HG03354 (cell line): Measurements from ENCODE around the gene IFITM2.
A peak's percentile ranks its signal among the peaks of the same experiment; 100 is the strongest.
"Not testable (repeated sequence)": the region's sequence is repeated elsewhere in the genome, so short reads cannot be mapped to it uniquely, and the experiment has no call there.

Experiments
- ATAC-seq: cut with Tn5 transposase; IDR thresholded peaks from one replicate; pipeline ENCODE4 v1.9.1; 2021; ENCODE audit warnings: mild to moderate bottlenecking; ENCODE audit not compliant: unreplicated experiment, poor library complexity, severe bottlenecking

The IFITM2 gene

GRCh38 chr11:280706-281485 is 26.7 kb upstream of the IFITM2 start:
- no peak for ATAC-seq

GRCh38 chr11:281486-282161 is 26.0 kb upstream of the IFITM2 start:
- ATAC-seq, result no peak

- no peak for ATAC-seq
Observed at GRCh38 chr11:282171-282570, 25.4 kb upstream of the IFITM2 start.

- no peak for ATAC-seq
Observed at GRCh38 chr11:282630-283360, 24.8 kb upstream of the IFITM2 start.

GRCh38 chr11:283405-284104 is 24.1 kb upstream of the IFITM2 start:
- ATAC-seq, result no peak

- ATAC-seq, result no peak
Observed at GRCh38 chr11:284105-285020, 23.3 kb upstream of the IFITM2 start.

GRCh38 chr11:285021-285893 is 22.4 kb upstream of the IFITM2 start:
- no peak for ATAC-seq

GRCh38 chr11:285894-286220 is 21.8 kb upstream of the IFITM2 start:
- no peak for ATAC-seq

- not testable (repeated sequence) for ATAC-seq
Observed at GRCh38 chr11:286977-287820, 20.4 kb upstream of the IFITM2 start.

GRCh38 chr11:287821-288477 is 19.7 kb upstream of the IFITM2 start:
- no peak for ATAC-seq

GRCh38 chr11:288478-289397 is 18.9 kb upstream of the IFITM2 start, which contains the start of gene PGGHG:
Gene PGGHG, plus strand, starts transcription at chr11:289126. Its CDS starts 691 bp downstream, at chr11:289817.
- ATAC-seq, result peak; percentile 62

GRCh38 chr11:289398-289711 is 18.3 kb upstream of the IFITM2 start:
- ATAC-seq, result no peak

- ATAC-seq, result no peak
Observed at GRCh38 chr11:289712-290620, 17.6 kb upstream of the IFITM2 start.

- ATAC-seq, result no peak
Observed at GRCh38 chr11:290621-291231, 16.9 kb upstream of the IFITM2 start.
